ENCODE data around the gene LMCD1. TPM values are rescaled to one million over a fixed set of nuclear protein-coding genes. Genes with fewer than 3 reads are reported as not detected.

Gene LMCD1
- total and polyA plus RNA-seq, 2 experiments from 2014 or later, result 21.8 to 35.3 TPM

GRCh38 chr3:8608791-8609467 lies 107.3 kb downstream of the LMCD1 start:
- H3K4me2 ChIP-seq, result no peak overlapping the region
- no peaks in the 10 kb centered on the region for H3K27me3 ChIP-seq (ENCODE audit: insufficient read depth)
- no peak overlapping the region for H3K4me3 ChIP-seq
- Mint-ChIP-seq H3K4me1 (peaks cover 8% of the 10 kb centered on the region), H3K9me3 (peaks cover 11% of the 10 kb centered on the region; the same call in 2 of the 3 replicates), H3K36me3 (ENCODE audit: low read depth) (peaks cover 5% of the 10 kb centered on the region; the same call in 1 of the 3 replicates), H3K27ac (no peak overlapping the region), H3K4me3 (no peak overlapping the region), H3K27me3 (ENCODE audit: insufficient read depth, low read depth, poor library complexity) (peaks cover 3% of the 10 kb centered on the region)
- H4K20me1 ChIP-seq (replicated peaks; ENCODE audit: insufficient read depth), result no peaks in the 10 kb centered on the region
- no peaks in the 10 kb centered on the region for H3K36me3 ChIP-seq (ENCODE audit: insufficient read depth)
- no peaks in the 10 kb centered on the region for H3K79me2 ChIP-seq (replicated peaks; ENCODE audit: insufficient read depth)
- no peaks in the 10 kb centered on the region for H3F3A ChIP-seq (replicated peaks; ENCODE audit: low read depth)
- H3K9me2 ChIP-seq (ENCODE audit: insufficient read depth), result no peaks in the 10 kb centered on the region
- no peak overlapping the region for H2AFZ ChIP-seq
- DNase-seq (ENCODE audit: low spot score) (no peak), ATAC-seq (no peak)
- H3K4me1 ChIP-seq (ENCODE audit: insufficient read depth), result peaks cover 8% of the 10 kb centered on the region; the same call in 1 of the 2 replicates
- TF ChIP-seq ZNF114 (CRISPR knock-in tag; IDR thresholded peaks at IDR 0.05), result no peak
- no peak for TF ChIP-seq STAT1 (IDR thresholded peaks at IDR 0.05; ENCODE audit: unreplicated experiment)
- TF ChIP-seq ZNF331 (CRISPR knock-in tag; IDR thresholded peaks at IDR 0.05; ENCODE audit: low read depth), result no peak
- no peak for TF ChIP-seq EZH2 (IDR thresholded peaks at IDR 0.05; ENCODE audit: low read depth, unreplicated experiment)
- TF ChIP-seq, protein P1, sequence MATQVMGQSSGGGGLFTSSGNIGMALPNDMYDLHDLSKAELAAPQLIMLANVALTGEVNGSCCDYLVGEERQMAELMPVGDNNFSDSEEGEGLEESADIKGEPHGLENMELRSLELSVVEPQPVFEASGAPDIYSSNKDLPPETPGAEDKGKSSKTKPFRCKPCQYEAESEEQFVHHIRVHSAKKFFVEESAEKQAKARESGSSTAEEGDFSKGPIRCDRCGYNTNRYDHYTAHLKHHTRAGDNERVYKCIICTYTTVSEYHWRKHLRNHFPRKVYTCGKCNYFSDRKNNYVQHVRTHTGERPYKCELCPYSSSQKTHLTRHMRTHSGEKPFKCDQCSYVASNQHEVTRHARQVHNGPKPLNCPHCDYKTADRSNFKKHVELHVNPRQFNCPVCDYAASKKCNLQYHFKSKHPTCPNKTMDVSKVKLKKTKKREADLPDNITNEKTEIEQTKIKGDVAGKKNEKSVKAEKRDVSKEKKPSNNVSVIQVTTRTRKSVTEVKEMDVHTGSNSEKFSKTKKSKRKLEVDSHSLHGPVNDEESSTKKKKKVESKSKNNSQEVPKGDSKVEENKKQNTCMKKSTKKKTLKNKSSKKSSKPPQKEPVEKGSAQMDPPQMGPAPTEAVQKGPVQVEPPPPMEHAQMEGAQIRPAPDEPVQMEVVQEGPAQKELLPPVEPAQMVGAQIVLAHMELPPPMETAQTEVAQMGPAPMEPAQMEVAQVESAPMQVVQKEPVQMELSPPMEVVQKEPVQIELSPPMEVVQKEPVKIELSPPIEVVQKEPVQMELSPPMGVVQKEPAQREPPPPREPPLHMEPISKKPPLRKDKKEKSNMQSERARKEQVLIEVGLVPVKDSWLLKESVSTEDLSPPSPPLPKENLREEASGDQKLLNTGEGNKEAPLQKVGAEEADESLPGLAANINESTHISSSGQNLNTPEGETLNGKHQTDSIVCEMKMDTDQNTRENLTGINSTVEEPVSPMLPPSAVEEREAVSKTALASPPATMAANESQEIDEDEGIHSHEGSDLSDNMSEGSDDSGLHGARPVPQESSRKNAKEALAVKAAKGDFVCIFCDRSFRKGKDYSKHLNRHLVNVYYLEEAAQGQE (IDR thresholded peaks at IDR 0.05; ENCODE audit: unreplicated experiment), result no peak
- TF ChIP-seq POLR2AphosphoS5 (IDR thresholded peaks at IDR 0.05; ENCODE audit: low read depth), result no peak
- TF ChIP-seq, protein P2, sequence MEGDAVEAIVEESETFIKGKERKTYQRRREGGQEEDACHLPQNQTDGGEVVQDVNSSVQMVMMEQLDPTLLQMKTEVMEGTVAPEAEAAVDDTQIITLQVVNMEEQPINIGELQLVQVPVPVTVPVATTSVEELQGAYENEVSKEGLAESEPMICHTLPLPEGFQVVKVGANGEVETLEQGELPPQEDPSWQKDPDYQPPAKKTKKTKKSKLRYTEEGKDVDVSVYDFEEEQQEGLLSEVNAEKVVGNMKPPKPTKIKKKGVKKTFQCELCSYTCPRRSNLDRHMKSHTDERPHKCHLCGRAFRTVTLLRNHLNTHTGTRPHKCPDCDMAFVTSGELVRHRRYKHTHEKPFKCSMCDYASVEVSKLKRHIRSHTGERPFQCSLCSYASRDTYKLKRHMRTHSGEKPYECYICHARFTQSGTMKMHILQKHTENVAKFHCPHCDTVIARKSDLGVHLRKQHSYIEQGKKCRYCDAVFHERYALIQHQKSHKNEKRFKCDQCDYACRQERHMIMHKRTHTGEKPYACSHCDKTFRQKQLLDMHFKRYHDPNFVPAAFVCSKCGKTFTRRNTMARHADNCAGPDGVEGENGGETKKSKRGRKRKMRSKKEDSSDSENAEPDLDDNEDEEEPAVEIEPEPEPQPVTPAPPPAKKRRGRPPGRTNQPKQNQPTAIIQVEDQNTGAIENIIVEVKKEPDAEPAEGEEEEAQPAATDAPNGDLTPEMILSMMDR (conservative IDR thresholded peaks at IDR 0.05; ENCODE audit: low read depth in 2 of 2), result no peak
- TF ChIP-seq, protein P3, sequence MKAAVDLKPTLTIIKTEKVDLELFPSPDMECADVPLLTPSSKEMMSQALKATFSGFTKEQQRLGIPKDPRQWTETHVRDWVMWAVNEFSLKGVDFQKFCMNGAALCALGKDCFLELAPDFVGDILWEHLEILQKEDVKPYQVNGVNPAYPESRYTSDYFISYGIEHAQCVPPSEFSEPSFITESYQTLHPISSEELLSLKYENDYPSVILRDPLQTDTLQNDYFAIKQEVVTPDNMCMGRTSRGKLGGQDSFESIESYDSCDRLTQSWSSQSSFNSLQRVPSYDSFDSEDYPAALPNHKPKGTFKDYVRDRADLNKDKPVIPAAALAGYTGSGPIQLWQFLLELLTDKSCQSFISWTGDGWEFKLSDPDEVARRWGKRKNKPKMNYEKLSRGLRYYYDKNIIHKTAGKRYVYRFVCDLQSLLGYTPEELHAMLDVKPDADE (IDR thresholded peaks at IDR 0.05), result no peak
- no peak for TF ChIP-seq JUNB (IDR thresholded peaks at IDR 0.05; ENCODE audit: unreplicated experiment)
- TF ChIP-seq EZH2phosphoT487 (IDR thresholded peaks at IDR 0.05; ENCODE audit: unreplicated experiment), result no peak
- TF ChIP-seq, protein P4, sequence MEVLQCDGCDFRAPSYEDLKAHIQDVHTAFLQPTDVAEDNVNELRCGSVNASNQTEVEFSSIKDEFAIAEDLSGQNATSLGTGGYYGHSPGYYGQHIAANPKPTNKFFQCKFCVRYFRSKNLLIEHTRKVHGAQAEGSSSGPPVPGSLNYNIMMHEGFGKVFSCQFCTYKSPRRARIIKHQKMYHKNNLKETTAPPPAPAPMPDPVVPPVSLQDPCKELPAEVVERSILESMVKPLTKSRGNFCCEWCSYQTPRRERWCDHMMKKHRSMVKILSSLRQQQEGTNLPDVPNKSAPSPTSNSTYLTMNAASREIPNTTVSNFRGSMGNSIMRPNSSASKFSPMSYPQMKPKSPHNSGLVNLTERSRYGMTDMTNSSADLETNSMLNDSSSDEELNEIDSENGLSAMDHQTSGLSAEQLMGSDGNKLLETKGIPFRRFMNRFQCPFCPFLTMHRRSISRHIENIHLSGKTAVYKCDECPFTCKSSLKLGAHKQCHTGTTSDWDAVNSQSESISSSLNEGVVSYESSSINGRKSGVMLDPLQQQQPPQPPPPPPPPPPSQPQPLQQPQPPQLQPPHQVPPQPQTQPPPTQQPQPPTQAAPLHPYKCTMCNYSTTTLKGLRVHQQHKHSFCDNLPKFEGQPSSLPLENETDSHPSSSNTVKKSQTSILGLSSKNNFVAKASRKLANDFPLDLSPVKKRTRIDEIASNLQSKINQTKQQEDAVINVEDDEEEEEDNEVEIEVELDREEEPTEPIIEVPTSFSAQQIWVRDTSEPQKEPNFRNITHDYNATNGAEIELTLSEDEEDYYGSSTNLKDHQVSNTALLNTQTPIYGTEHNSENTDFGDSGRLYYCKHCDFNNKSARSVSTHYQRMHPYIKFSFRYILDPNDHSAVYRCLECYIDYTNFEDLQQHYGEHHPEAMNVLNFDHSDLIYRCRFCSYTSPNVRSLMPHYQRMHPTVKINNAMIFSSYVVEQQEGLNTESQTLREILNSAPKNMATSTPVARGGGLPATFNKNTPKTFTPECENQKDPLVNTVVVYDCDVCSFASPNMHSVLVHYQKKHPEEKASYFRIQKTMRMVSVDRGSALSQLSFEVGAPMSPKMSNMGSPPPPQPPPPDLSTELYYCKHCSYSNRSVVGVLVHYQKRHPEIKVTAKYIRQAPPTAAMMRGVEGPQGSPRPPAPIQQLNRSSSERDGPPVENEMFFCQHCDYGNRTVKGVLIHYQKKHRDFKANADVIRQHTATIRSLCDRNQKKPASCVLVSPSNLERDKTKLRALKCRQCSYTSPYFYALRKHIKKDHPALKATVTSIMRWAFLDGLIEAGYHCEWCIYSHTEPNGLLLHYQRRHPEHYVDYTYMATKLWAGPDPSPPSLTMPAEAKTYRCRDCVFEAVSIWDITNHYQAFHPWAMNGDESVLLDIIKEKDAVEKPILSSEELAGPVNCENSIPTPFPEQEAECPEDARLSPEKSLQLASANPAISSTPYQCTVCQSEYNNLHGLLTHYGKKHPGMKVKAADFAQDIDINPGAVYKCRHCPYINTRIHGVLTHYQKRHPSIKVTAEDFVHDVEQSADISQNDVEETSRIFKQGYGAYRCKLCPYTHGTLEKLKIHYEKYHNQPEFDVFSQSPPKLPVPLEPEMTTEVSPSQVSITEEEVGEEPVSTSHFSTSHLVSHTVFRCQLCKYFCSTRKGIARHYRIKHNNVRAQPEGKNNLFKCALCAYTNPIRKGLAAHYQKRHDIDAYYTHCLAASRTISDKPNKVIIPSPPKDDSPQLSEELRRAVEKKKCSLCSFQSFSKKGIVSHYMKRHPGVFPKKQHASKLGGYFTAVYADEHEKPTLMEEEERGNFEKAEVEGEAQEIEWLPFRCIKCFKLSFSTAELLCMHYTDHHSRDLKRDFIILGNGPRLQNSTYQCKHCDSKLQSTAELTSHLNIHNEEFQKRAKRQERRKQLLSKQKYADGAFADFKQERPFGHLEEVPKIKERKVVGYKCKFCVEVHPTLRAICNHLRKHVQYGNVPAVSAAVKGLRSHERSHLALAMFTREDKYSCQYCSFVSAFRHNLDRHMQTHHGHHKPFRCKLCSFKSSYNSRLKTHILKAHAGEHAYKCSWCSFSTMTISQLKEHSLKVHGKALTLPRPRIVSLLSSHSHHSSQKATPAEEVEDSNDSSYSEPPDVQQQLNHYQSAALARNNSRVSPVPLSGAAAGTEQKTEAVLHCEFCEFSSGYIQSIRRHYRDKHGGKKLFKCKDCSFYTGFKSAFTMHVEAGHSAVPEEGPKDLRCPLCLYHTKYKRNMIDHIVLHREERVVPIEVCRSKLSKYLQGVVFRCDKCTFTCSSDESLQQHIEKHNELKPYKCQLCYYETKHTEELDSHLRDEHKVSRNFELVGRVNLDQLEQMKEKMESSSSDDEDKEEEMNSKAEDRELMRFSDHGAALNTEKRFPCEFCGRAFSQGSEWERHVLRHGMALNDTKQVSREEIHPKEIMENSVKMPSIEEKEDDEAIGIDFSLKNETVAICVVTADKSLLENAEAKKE (CRISPR knock-in tag; IDR thresholded peaks at IDR 0.05), result no peak
- no peak for TF ChIP-seq CREB1 (CRISPR knock-in tag; IDR thresholded peaks at IDR 0.05; ENCODE audit: low read depth)
- TF ChIP-seq NANOG (IDR thresholded peaks at IDR 0.05; ENCODE audit: borderline replicate concordance), result no peak
- H3K27ac ChIP-seq (ENCODE audit: low read depth), result no peak overlapping the region

Data from GM23338 (cell line).